Type B pancreatic cell (in vitro differentiated cells): ENCODE data around the gene TENM4. TPM values are rescaled to one million over a fixed set of nuclear protein-coding genes. Genes with fewer than 3 reads are reported as not detected.
"Not testable (repeated sequence)": the region's sequence is repeated elsewhere in the genome, so short reads cannot be mapped to it uniquely, and the experiment has no call there.

Experiments
- DNase-seq: peaks from one replicate; pipeline ENCODE4 v3.0.0; 2021; ENCODE audit warnings: mixed read lengths; ENCODE audit not compliant: unreplicated experiment; ENCODE audit errors: extremely low spot score
- H3K27ac Mint-ChIP-seq: 2 replicates; pipeline ENCODE4 v1.8.0; 2021; ENCODE audit warnings: mild to moderate bottlenecking, mixed read lengths
- H3K27me3 Mint-ChIP-seq: 2 replicates; pipeline ENCODE4 v1.8.0; 2021; ENCODE audit warnings: mixed read lengths
- H3K36me3 Mint-ChIP-seq: 2 replicates; pipeline ENCODE4 v1.8.0; 2021; ENCODE audit warnings: mixed read lengths
- H3K4me1 Mint-ChIP-seq: one replicate; pipeline ENCODE4 v1.8.0; 2021; ENCODE audit warnings: mixed read lengths; ENCODE audit not compliant: unreplicated experiment
- H3K4me3 Mint-ChIP-seq: 2 replicates; pipeline ENCODE4 v1.8.0; 2021; ENCODE audit warnings: mild to moderate bottlenecking, mixed read lengths
- H3K9me3 Mint-ChIP-seq: 2 replicates; pipeline ENCODE4 v1.8.0; 2021; ENCODE audit warnings: mixed read lengths
- total RNA-seq: library from RNA; stranded (reverse); gene quantifications from 2 replicates; pipeline ENCODE4 v1.2.1, GENCODE V29; 2021; ENCODE audit warnings: low replicate concordance
- TF ChIP-seq, protein P1 (sequence below): fragments of 200-600 bp; sonication (generic); conservative IDR thresholded peaks from 2 replicates; pipeline ENCODE4 v1.5.0; 2021; ENCODE audit warnings: antibody characterized with exemption, mild to moderate bottlenecking

TENM4 gene
- total RNA-seq, 1 donor from 2014 or later, result 156 TPM

GRCh38 chr11:78832226-78832947 lies 608.4 kb downstream of the TENM4 start:
- DNase-seq, result no peak
- TF ChIP-seq, protein P1, sequence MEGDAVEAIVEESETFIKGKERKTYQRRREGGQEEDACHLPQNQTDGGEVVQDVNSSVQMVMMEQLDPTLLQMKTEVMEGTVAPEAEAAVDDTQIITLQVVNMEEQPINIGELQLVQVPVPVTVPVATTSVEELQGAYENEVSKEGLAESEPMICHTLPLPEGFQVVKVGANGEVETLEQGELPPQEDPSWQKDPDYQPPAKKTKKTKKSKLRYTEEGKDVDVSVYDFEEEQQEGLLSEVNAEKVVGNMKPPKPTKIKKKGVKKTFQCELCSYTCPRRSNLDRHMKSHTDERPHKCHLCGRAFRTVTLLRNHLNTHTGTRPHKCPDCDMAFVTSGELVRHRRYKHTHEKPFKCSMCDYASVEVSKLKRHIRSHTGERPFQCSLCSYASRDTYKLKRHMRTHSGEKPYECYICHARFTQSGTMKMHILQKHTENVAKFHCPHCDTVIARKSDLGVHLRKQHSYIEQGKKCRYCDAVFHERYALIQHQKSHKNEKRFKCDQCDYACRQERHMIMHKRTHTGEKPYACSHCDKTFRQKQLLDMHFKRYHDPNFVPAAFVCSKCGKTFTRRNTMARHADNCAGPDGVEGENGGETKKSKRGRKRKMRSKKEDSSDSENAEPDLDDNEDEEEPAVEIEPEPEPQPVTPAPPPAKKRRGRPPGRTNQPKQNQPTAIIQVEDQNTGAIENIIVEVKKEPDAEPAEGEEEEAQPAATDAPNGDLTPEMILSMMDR, result no peak
- Mint-ChIP-seq H3K27ac (no peak overlapping the region), H3K9me3 (no peaks in the 10 kb centered on the region), H3K4me1 (peaks cover 45% of the 10 kb centered on the region), H3K4me3 (no peak overlapping the region), H3K27me3 (no peaks in the 10 kb centered on the region), H3K36me3 (peaks cover 19% of the 10 kb centered on the region)

GRCh38 chr11:78831571-78831970 lies 609.3 kb downstream of the TENM4 start:
- DNase-seq, result no peak
- Mint-ChIP-seq H3K4me1 (peaks cover 45% of the 10 kb centered on the region), H3K4me3 (no peak overlapping the region), H3K9me3 (no peaks in the 10 kb centered on the region), H3K27me3 (no peaks in the 10 kb centered on the region), H3K27ac (no peak overlapping the region), H3K36me3 (peaks cover 19% of the 10 kb centered on the region)
- TF ChIP-seq, protein P1, result no peak

DNA sequence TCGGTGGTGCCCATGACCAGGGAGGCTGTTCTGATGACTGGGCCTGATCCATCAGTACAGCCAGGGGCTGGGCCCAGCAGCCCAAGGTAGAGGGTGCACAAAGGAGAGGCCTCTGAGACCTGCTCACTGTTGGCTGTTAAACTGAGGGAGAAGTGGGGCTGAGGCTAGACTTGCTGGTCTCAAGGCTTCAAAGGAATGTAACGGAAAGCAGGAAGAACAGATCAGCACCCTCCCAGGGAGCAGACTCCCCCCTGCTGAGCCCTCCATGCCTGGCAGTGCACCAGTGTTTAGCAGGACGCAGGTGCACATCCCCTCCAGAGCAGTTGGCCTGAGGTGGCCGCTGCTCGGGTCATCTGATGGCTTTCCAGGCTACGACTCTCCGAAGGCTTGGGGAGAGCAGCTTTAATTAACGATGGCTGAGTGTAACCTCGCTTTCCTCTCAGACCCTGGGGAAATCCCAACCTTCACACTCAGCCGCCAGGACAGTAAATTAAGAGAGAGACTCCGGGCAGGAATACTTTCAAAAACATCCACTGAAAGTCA lies 610.5 kb downstream of the TENM4 start:
- Mint-ChIP-seq H3K36me3 (peaks cover 14% of the 10 kb centered on the region), H3K4me3 (no peak overlapping the region), H3K4me1 (peaks cover 45% of the 10 kb centered on the region), H3K27ac (no peak overlapping the region), H3K27me3 (no peaks in the 10 kb centered on the region), H3K9me3 (no peaks in the 10 kb centered on the region)
- no peak for DNase-seq
- TF ChIP-seq, protein P1, result no peak

- no peaks in the 10 kb centered on the region for H3K9me3 Mint-ChIP-seq
- H3K27me3 Mint-ChIP-seq, result no peaks in the 10 kb centered on the region
- TF ChIP-seq, protein P1, result no peak
- H3K4me1 Mint-ChIP-seq, result peaks cover 40% of the 10 kb centered on the region
- peaks cover 8% of the 10 kb centered on the region for H3K36me3 Mint-ChIP-seq
- no peak for DNase-seq
- no peak overlapping the region for H3K4me3 Mint-ChIP-seq
- H3K27ac Mint-ChIP-seq, result no peak overlapping the region
These were observed 611.7 kb downstream of the TENM4 start for GRCh38 chr11:78829146-78829545.

DNA sequence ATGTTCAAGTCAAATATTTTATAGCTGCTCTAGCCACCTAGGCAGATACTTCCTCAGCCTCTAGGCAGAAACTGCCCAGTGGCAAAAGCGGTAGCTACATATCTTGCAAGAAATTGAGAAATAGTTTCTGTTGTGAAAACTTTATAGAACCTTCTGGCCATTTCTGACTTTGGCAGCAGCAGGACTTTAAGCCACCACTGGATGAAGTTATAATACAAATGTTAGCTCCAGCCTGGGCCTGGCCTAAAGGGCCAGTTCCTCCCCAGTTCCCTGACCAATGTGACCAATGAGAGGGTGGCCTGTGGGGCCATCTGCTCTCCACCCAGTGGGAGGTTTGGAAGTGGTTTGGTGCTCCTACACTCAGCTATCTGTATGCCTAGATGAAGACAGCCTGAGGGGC lies 612.2 kb downstream of the TENM4 start:
- DNase-seq, result no peak
- H3K4me3 Mint-ChIP-seq, result no peak overlapping the region
- peaks cover 6% of the 10 kb centered on the region for H3K36me3 Mint-ChIP-seq
- H3K4me1 Mint-ChIP-seq, result peaks cover 38% of the 10 kb centered on the region
- H3K27ac Mint-ChIP-seq, result no peak overlapping the region
- H3K27me3 Mint-ChIP-seq, result no peaks in the 10 kb centered on the region
- TF ChIP-seq, protein P1, result no peak
- H3K9me3 Mint-ChIP-seq, result no peaks in the 10 kb centered on the region

- not testable (repeated sequence) for H3K27me3 Mint-ChIP-seq, H3K27ac Mint-ChIP-seq
- H3K4me1 Mint-ChIP-seq, result peaks cover 30% of the 10 kb centered on the region
These were observed 613.5 kb downstream of the TENM4 start for GRCh38 chr11:78827291-78827690.

More at GRCh38 chr11:78827291-78827690, 613.5 kb downstream of the TENM4 start:
- not testable (repeated sequence) for DNase-seq, H3K36me3 Mint-ChIP-seq, H3K9me3 Mint-ChIP-seq, H3K4me3 Mint-ChIP-seq
